Activated naive CD4-positive, alpha-beta T cell treated with anti-CD3 and anti-CD28 coated beads, Interleukin-2, amount 50 U/mL, for 72 hours (primary cell): Measurements from ENCODE around the gene RUNX2. TPM values are rescaled to one million over a fixed set of nuclear protein-coding genes. Genes with fewer than 3 reads are reported as not detected.
A peak's percentile ranks its signal among the peaks of the same experiment; 100 is the strongest.
"Not testable (repeated sequence)": the region's sequence is repeated elsewhere in the genome, so short reads cannot be mapped to it uniquely, and the experiment has no call there.

Source experiments
- ATAC-seq, 2 donors: fragments of 150-1000 bp; cut with Tn5 transposase; 2 replicates each; pipeline ENCODE4 v1.10.0; 2021; ENCODE audit warnings: mild to moderate bottlenecking in 2 of 2, moderate library complexity in 2 of 2
- DNase-seq, 2 donors: peaks; one replicate each; pipeline ENCODE4 v3.0.0; 2021 to 2022; ENCODE audit warnings: low spot score in 2 of 2
- H3K27ac Mint-ChIP-seq, 2 donors: one replicate each; pipeline ENCODE4 v1.8.0; 2022; ENCODE audit warnings: mild to moderate bottlenecking in 2 of 2, mixed read lengths in 2 of 2
- H3K36me3 Mint-ChIP-seq, 2 donors: one replicate each; pipeline ENCODE4 v1.8.0; 2022; ENCODE audit warnings: mixed read lengths in 2 of 2
- H3K9me3 Mint-ChIP-seq, 2 donors: one replicate each; pipeline ENCODE4 v1.8.0; 2022; ENCODE audit warnings: mixed read lengths in 2 of 2
- total RNA-seq, 2 donors: library from RNA; stranded (reverse); gene quantifications; one replicate each; pipeline ENCODE4 v1.2.3, GENCODE V29; 2022

RUNX2 gene
- total RNA-seq, 2 donors from 2014 or later: 9.5 to 20.8 TPM

DNA sequence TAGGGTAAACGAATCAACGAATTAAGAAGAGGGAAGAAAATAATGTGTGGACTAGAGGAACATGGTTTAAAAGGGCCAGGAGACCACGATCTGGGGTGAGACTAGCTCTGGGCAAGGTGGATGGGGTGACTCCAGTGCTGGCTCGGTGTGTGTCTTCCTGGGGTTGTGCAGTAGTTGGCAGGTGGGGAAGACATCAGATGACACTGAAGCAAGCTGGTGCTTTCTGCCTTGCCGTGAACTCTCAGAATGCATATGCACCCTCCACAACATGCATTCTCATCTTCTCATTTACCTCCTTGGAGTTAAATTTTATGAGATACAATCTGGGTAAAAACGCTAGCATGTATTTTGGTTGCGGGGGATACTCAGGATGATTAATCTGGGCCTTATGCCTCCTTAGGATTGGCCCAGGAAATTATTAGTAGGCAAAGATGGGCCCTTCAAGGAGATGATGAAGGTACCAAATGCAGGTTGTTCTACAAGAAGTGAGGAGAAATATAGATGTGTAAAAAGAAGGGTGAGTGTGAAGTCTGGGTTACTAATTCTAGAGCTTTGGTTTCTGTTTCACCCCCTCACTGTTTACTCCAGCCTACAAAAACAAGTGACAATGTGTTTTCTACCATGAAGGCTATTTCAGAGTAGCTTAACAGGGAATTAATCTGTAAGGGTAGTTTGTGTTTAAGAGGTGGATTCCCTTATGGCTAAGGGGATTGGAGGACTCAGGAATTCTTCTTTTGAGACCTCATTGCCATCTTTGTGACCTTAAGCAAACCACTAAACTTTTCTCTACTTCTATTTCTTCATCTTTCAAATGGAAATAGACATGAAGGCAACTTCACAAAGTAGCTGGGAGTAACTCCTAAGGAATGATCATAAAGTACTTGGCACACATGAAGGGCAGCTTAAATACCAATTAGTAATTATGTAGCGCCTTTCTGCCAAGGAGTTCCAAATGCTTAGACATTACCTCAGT, 120.6 kb downstream of the RUNX2 start:
- Mint-ChIP-seq H3K27ac (peak overlapping the region in 1 of 2 donors; percentile 70), H3K36me3 (peaks cover 33 to 43% of the 10 kb centered on the region in 2 donors), H3K9me3 (no peaks in the 10 kb centered on the region)
- ATAC-seq (peak in 1 of 2 donors; percentile 33), DNase-seq (no peak)

- no peak overlapping the region for H3K27ac Mint-ChIP-seq
- H3K9me3 Mint-ChIP-seq: no peaks in the 10 kb centered on the region
- H3K36me3 Mint-ChIP-seq: peaks cover 33 to 43% of the 10 kb centered on the region in 2 donors
- ATAC-seq (no peak), DNase-seq (no peak)
Measured at GRCh38 chr6:45450132-45450531, 122.0 kb downstream of the RUNX2 start.

- H3K9me3 Mint-ChIP-seq: no peaks in the 10 kb centered on the region
- ATAC-seq (no peak), DNase-seq (no peak)
- no peak overlapping the region for H3K27ac Mint-ChIP-seq
- peaks cover 33 to 43% of the 10 kb centered on the region in 2 donors for H3K36me3 Mint-ChIP-seq
Measured at GRCh38 chr6:45450831-45451230, 122.7 kb downstream of the RUNX2 start.

GRCh38 chr6:45454008-45454911, 126.1 kb downstream of the RUNX2 start:
- no peak for ATAC-seq
- no peak overlapping the region for H3K27ac Mint-ChIP-seq
- H3K9me3 Mint-ChIP-seq: no peaks in the 10 kb centered on the region

DNA sequence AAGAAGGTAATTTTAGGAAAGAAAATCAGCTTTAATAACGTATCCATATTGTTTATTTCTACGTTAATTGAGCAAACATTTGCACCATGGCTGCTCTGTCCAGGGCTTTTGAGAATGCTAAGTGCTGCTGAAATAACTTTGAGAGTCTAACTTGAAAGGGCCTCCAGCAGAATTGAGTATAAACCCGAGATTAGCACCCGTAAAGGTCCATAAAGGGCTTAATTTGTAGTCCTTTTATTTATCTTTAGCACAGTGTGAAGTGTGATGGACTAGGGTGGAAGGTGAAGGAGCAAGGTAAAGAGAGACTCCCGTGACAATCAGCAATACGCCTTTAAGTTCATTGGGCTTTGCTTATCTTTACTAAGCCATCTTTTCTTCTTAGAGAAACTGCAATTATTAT, 127.3 kb downstream of the RUNX2 start:
- no peaks in the 10 kb centered on the region for H3K9me3 Mint-ChIP-seq
- no peak for ATAC-seq
- H3K36me3 Mint-ChIP-seq: peaks cover 26% of the 10 kb centered on the region in 2 donors
- H3K27ac Mint-ChIP-seq: no peak overlapping the region
- no peak for DNase-seq

More at GRCh38 chr6:45454008-45454911, 126.1 kb downstream of the RUNX2 start:
- no peak for DNase-seq
- H3K36me3 Mint-ChIP-seq: peaks cover 32 to 36% of the 10 kb centered on the region in 2 donors

DNA sequence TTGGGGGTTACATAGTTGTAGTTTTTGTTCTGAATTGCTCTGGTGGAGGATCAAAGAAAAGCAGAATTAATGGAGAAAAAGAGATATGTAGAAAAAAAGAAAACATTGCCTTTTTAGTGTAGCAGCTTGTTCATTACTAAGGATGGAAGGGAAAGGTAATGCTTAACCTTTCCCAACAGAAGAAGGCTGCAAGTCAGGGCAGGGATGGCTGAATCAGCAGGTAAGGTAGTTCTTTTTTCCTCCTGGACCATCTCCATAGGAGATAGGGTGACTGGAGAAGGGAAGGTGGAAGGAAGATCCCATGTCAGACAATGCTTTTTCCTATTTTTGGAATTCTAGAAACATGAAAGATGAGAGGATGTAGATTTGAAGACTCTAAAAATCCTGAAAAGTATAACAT, 129.0 kb downstream of the RUNX2 start:
- Mint-ChIP-seq H3K36me3 (peaks cover 9 to 10% of the 10 kb centered on the region in 2 donors), H3K27ac (no peak overlapping the region), H3K9me3 (no peaks in the 10 kb centered on the region)
- ATAC-seq (no peak), DNase-seq (no peak)

GRCh38 chr6:45458672-45459071, 130.5 kb downstream of the RUNX2 start:
- ATAC-seq (no peak), DNase-seq (no peak)
- H3K36me3 Mint-ChIP-seq: peaks cover 8 to 10% of the 10 kb centered on the region in 2 donors
- no peak overlapping the region for H3K27ac Mint-ChIP-seq
- no peaks in the 10 kb centered on the region for H3K9me3 Mint-ChIP-seq

- DNase-seq: no peak
- no peak for ATAC-seq
- H3K36me3 Mint-ChIP-seq: peaks cover 8 to 10% of the 10 kb centered on the region in 2 donors
- H3K27ac Mint-ChIP-seq: no peak overlapping the region
- no peaks in the 10 kb centered on the region for H3K9me3 Mint-ChIP-seq
Measured at GRCh38 chr6:45460166-45460565, 132.0 kb downstream of the RUNX2 start.

- Mint-ChIP-seq H3K27ac (no peak overlapping the region), H3K9me3 (no peaks in the 10 kb centered on the region), H3K36me3 (peaks cover 8% of the 10 kb centered on the region in 2 donors)
- DNase-seq (no peak), ATAC-seq (no peak)
Measured at GRCh38 chr6:45461486-45461885, 133.4 kb downstream of the RUNX2 start.

DNA sequence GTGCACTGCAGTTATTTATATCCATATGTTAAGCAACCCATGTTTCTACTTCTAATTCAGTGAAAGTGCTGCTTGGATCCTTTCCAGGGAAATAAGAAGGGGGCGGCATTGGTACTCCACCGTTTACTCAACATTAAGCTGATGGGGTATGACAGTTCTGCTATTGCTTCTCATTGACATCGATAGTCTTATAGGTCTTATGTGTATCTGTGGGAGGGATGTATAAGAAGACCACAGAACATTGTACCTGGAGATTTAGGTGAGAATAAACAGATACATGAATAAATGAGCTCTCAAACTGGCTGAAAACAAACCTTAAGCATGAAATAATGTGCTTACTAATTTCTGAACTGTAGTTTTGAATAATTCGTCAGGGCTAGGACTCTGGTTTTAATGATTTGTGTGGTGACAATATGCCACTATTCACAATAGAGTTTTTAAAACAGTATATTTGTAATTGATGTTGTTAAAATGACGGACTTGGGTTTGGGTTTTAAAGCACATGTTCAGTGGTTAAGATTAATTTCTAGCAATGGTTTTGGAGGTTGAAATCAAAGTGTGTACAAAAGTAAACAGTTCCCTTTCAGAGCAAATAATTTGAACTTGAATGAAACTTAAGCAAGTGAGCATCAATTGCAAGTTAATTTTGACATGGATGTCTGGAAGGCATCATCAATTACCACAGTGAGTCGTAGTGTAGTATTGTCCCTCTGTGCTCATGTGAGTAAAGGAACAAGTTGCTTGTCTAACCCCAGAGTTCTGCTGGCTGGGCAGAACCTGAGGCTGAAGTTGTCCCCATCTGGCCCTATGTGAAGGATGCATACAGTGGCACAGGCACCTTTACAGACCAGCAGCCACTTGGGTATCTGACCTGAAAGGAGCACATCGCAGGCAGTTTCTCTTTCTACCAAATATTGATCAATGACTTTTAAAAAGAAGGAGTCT, 134.3 kb downstream of the RUNX2 start:
- Mint-ChIP-seq H3K9me3 (no peaks in the 10 kb centered on the region), H3K36me3 (peaks cover under 1 to 2% of the 10 kb centered on the region in 2 donors), H3K27ac (no peak overlapping the region)
- ATAC-seq (peak; percentile 56 to 76), DNase-seq (no peak)

DNA sequence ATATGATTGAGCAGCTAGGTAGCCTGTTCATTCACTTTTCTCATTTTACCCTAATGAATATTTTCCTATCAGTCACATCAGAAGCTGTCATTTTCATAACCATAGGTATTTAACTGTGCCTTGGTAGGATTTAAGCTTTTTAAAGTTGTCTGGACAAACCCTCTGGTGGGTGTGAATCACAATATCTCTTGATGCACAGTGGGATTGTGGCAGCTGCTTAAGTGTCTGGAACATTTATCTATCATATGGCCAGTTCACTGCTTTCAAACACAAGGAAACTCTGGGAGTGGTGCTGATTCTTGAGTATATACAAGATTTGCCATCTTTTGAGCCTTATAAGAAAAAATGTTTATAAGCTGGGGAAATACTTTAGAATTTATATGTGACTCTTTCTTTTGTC, 136.6 kb downstream of the RUNX2 start:
- peaks cover 6 to 7% of the 10 kb centered on the region in 2 donors for H3K36me3 Mint-ChIP-seq
- H3K27ac Mint-ChIP-seq: no peak overlapping the region
- ATAC-seq (no peak), DNase-seq (no peak)
- H3K9me3 Mint-ChIP-seq: no peaks in the 10 kb centered on the region

DNA sequence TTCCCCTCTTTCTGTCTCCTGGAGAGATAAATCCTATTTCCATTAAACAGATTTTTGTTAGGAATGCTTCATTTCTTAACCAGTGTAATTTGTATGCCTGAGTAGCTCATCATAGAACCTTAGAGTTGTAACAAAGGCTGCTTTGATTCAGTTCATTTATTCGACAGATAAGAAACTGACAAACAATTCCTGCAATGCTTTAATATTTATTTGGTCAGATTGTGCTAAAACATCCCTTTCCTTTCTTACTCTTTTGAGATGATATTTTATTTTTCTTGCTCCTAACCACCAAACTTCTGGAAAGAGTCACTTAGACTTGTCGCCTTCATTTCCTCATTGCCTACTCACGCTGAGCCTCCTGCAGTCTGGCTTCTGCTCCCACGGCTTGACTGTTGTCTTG, 138.6 kb downstream of the RUNX2 start:
- Mint-ChIP-seq H3K36me3 (peaks cover 6 to 14% of the 10 kb centered on the region in 2 donors), H3K9me3 (no peaks in the 10 kb centered on the region), H3K27ac (no peak overlapping the region)
- no peak for ATAC-seq
- DNase-seq: no peak

DNA sequence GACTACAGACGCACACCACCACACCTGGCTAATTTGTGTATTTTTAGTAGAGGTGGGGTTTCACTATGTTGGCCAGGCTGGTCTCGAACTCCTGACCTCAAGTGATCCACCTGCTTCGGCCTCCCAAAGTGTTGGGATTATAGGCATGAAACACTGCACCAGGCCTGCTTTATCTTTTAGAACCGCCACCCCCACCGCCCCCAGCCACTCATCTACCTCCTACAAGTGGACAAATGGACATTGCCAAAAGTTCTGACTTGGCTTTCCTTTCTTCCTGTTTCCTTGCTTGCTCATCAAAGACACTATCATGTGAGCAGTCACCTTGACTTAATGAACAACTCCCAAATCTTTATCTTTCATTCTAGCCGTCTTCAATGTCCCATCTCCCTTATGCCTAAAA, 139.3 kb downstream of the RUNX2 start:
- H3K9me3 Mint-ChIP-seq, H3K27ac Mint-ChIP-seq, DNase-seq, ATAC-seq: not testable (repeated sequence)
- H3K36me3 Mint-ChIP-seq: peaks cover 11 to 14% of the 10 kb centered on the region in 2 donors

- no peaks in the 10 kb centered on the region for H3K9me3 Mint-ChIP-seq
- no peak overlapping the region for H3K27ac Mint-ChIP-seq
- H3K36me3 Mint-ChIP-seq: peaks cover 14 to 15% of the 10 kb centered on the region in 2 donors
- peak in 1 of 2 donors; percentile 66 for ATAC-seq
- no peak for DNase-seq
Measured at GRCh38 chr6:45467853-45468252, 139.7 kb downstream of the RUNX2 start.

DNA sequence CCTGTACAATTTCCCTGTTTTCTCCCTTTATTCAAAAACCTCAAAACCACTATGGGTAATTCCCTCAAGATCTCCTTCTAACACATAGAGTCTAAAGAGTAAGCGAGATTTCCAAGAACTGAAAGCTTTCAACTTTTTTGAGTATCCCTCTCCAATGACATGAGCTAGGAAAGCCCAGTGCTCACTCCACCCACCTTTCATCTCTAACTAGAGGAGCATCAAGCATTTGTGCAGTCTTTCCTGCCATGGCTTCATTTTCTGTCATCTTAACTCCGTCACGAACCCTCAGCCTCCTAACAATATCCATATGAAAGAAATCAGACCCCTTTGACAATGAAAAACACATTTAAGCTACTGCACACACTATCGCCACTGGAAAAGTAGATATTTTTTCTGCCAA, 141.5 kb downstream of the RUNX2 start:
- no peak for DNase-seq
- no peak overlapping the region for H3K27ac Mint-ChIP-seq
- peaks cover 14 to 15% of the 10 kb centered on the region in 2 donors for H3K36me3 Mint-ChIP-seq
- no peak for ATAC-seq
- no peaks in the 10 kb centered on the region for H3K9me3 Mint-ChIP-seq
